H1 (cell line): ENCODE measurements around the gene CLN5. TPM values are rescaled to one million over a fixed set of nuclear protein-coding genes. Genes with fewer than 3 reads are reported as not detected.

Experiments
- CTCF ChIA-PET: fragments of 300-600 bp; sonication (Branson Sonifier 250); formaldehyde crosslinking; loops from one replicate; lab custom pipeline; 2021; ENCODE audit not compliant: partially characterized antibody; lab: Charles Lee
- POLR2A ChIA-PET: fragments of 300-600 bp; sonication (Branson Sonifier 250); formaldehyde crosslinking; loops from one replicate; lab custom pipeline; 2021; ENCODE audit warnings: inconsistent platforms; ENCODE audit not compliant: partially characterized antibody; lab: Charles Lee
- DNase-seq, 2 experiments: peaks; one replicate each; pipeline versions ENCODE4 v3.0.0 to v3.0.0-alpha.2; 2010 to 2022; ENCODE audit warnings: low spot score in 2 of 2, low read depth in 1 of 2, mixed read lengths in 1 of 2
- FAIRE-seq: peaks from 2 replicates; lab custom pipeline; 2011; peaks lifted over from hg19 to GRCh38; lab: Jason Lieb, UNC
- H2AFZ ChIP-seq: 2 replicates; pipeline ENCODE4 v1.8.1; 2012; ENCODE audit warnings: low read length, inconsistent platforms
- H2AK5ac ChIP-seq: 2 replicates; pipeline ENCODE4 v1.6.1; 2013; ENCODE audit warnings: low read depth, low read length
- H2BK120ac ChIP-seq: replicated peaks from 2 replicates; pipeline ENCODE3; 2013; ENCODE audit warnings: low read depth, low read length, inconsistent platforms
- H2BK12ac ChIP-seq: 2 replicates; pipeline ENCODE4 v1.6.1; 2013; ENCODE audit warnings: low read depth, low read length
- H2BK15ac ChIP-seq: 2 replicates; pipeline ENCODE4 v1.6.1; 2013; ENCODE audit warnings: low read length
- H2BK20ac ChIP-seq: 2 replicates; pipeline ENCODE4 v1.6.1; 2013; ENCODE audit warnings: low read length
- H2BK5ac ChIP-seq: 2 replicates; pipeline ENCODE4 v1.6.1; 2013; ENCODE audit warnings: low read depth, low read length
- H3K14ac ChIP-seq: 2 replicates; pipeline ENCODE4 v1.6.1; 2013; ENCODE audit warnings: inconsistent platforms; ENCODE audit not compliant: insufficient read length
- H3K18ac ChIP-seq: 2 replicates; pipeline ENCODE4 v1.6.1; 2013; ENCODE audit warnings: low read length; ENCODE audit errors: extremely low read depth
- H3K23ac ChIP-seq: 2 replicates; pipeline ENCODE4 v1.6.1; 2013; ENCODE audit warnings: inconsistent platforms; ENCODE audit not compliant: insufficient read length
- H3K23me2 ChIP-seq: 2 replicates; pipeline ENCODE4 v1.6.1; 2013; ENCODE audit warnings: low read depth, low read length
- H3K27ac ChIP-seq: 2 replicates; pipeline ENCODE4 v1.6.1; 2011; ENCODE audit warnings: low read depth, low read length, inconsistent platforms
- H3K27me3 ChIP-seq, 4 experiments: replicated peaks in 1 of 4; 1 replicate in 1 of 4; 2 replicates in 3 of 4; pipeline versions ENCODE4 v1.6.1 to v1.8.1; 2011 to 2013; ENCODE audit warnings: low read length in 3 of 4, mild to moderate bottlenecking in 3 of 4, inconsistent platforms in 2 of 4, mixed read lengths in 2 of 4, moderate library complexity in 1 of 4; ENCODE audit not compliant: control insufficient read depth in 3 of 4, insufficient read depth in 3 of 4; ENCODE audit errors: extremely low read depth in 1 of 4
- H3K36me3 ChIP-seq, 4 experiments: 2 replicates each; pipeline versions ENCODE4 v1.6.1 to v1.8.1; 2011 to 2013; ENCODE audit warnings: mild to moderate bottlenecking in 4 of 4, low read length in 3 of 4, moderate library complexity in 2 of 4, control low read depth in 1 of 4, inconsistent platforms in 1 of 4; ENCODE audit not compliant: insufficient read depth in 4 of 4, control insufficient read depth in 2 of 4
- H3K4ac ChIP-seq: replicated peaks from 2 replicates; pipeline ENCODE3; 2013; ENCODE audit warnings: low read length, low read depth, mixed read lengths, inconsistent platforms; ENCODE audit not compliant: insufficient read length
- H3K4me1 ChIP-seq, 4 experiments: replicated peaks in 1 of 4; 1 replicate in 1 of 4; 2 replicates in 3 of 4; pipeline versions ENCODE4 v1.6.1 to v1.8.1; 2011 to 2013; ENCODE audit warnings: low read length in 3 of 4, inconsistent platforms in 2 of 4, mixed read lengths in 1 of 4; ENCODE audit not compliant: insufficient read depth in 4 of 4, control insufficient read depth in 3 of 4
- H3K4me2 ChIP-seq, 2 experiments: 2 replicates each; pipeline versions ENCODE4 v1.6.1 to v1.8.1; 2011 to 2013; ENCODE audit warnings: low read depth in 2 of 2, low read length in 2 of 2, control low read depth in 1 of 2, inconsistent platforms in 1 of 2, mild to moderate bottlenecking in 1 of 2; ENCODE audit not compliant: insufficient read depth in 1 of 2
- H3K4me3 ChIP-seq, 4 experiments: fragments of 200-600, 300-600 bp in 1 of 4; sonication (generic), shearing (Covaris generic), sonication (Bioruptor Twin) in 1 of 4; 2 replicates each; pipeline versions ENCODE4 v1.5.1 to v1.8.1; 2011 to 2016; ENCODE audit warnings: low read length in 4 of 4, low read depth in 3 of 4, control low read depth in 2 of 4, inconsistent platforms in 2 of 4, mild to moderate bottlenecking in 2 of 4, mixed read lengths in 1 of 4, moderate library complexity in 1 of 4; ENCODE audit not compliant: insufficient read depth in 2 of 4; ENCODE audit errors: extremely low read depth in 1 of 4
- H3K56ac ChIP-seq: replicated peaks from 2 replicates; pipeline ENCODE3; 2013; ENCODE audit warnings: low read depth, mild to moderate bottlenecking, mixed read lengths, low read length, inconsistent platforms; ENCODE audit not compliant: insufficient read length
- H3K79me1 ChIP-seq: 2 replicates; pipeline ENCODE4 v1.6.1; 2013; ENCODE audit warnings: low read depth, low read length, control low read depth
- H3K79me2 ChIP-seq, 2 experiments: 2 replicates each; pipeline versions ENCODE4 v1.6.1 to v1.8.1; 2012 to 2013; ENCODE audit warnings: low read length in 2 of 2, mild to moderate bottlenecking in 2 of 2, inconsistent platforms in 1 of 2; ENCODE audit not compliant: insufficient read depth in 2 of 2, control insufficient read depth in 1 of 2
- H3K9ac ChIP-seq, 4 experiments: replicated peaks in 1 of 4; 1 replicate in 1 of 4; 2 replicates in 3 of 4; pipeline versions ENCODE4 v1.6.1 to v1.8.1; 2011 to 2013; ENCODE audit warnings: low read depth in 3 of 4, low read length in 3 of 4, control low read depth in 2 of 4, mild to moderate bottlenecking in 2 of 4, moderate library complexity in 2 of 4, inconsistent platforms in 1 of 4; ENCODE audit errors: extremely low read depth in 1 of 4
- H3K9me3 ChIP-seq, 2 experiments: 2 replicates each; pipeline versions ENCODE4 v1.6.1 to v1.8.1; 2012 to 2013; ENCODE audit warnings: mild to moderate bottlenecking in 2 of 2, moderate library complexity in 2 of 2, control low read depth in 1 of 2, inconsistent platforms in 1 of 2, low read depth in 1 of 2, low read length in 1 of 2, mixed read lengths in 1 of 2; ENCODE audit not compliant: insufficient read depth in 2 of 2
- H4K20me1 ChIP-seq, 2 experiments: replicated peaks in 1 of 2; 2 replicates each; pipeline versions ENCODE3 to v1.8.1; 2011 to 2013; ENCODE audit warnings: inconsistent platforms in 2 of 2, low read length in 2 of 2, mild to moderate bottlenecking in 1 of 2; ENCODE audit not compliant: insufficient read depth in 2 of 2, control insufficient read depth in 1 of 2
- H4K5ac ChIP-seq: 2 replicates; pipeline ENCODE4 v1.6.1; 2013; ENCODE audit warnings: low read length, low read depth, mixed read lengths, inconsistent platforms; ENCODE audit not compliant: insufficient read length
- H4K8ac ChIP-seq: 2 replicates; pipeline ENCODE4 v1.8.0; 2013; ENCODE audit warnings: mild to moderate bottlenecking, moderate library complexity, low read length, inconsistent platforms; ENCODE audit not compliant: insufficient read depth; ENCODE audit errors: extremely low read depth
- H4K91ac ChIP-seq: replicated peaks from 2 replicates; pipeline ENCODE3; 2013; ENCODE audit warnings: low read length, mixed read lengths, inconsistent platforms; ENCODE audit not compliant: insufficient read length
- E2F6 ChIP-seq: IDR thresholded peaks from 2 replicates; pipeline ENCODE4 v1.6.1; 2012; ENCODE audit warnings: inconsistent platforms
- NANOG ChIP-seq: IDR thresholded peaks from 2 replicates; pipeline ENCODE4 v1.6.1; 2011; ENCODE audit warnings: low read length, low read depth, mild to moderate bottlenecking, inconsistent platforms; ENCODE audit not compliant: insufficient read depth, poor library complexity, severe bottlenecking
- WGBS, 2 experiments: shearing (Covaris generic) in 1 of 2; methylation state at CpG; one replicate each; pipeline versions ENCODE4 v1.1.6 to v1.1.7; 2013 to 2015; ENCODE audit warnings: low lambda C conversion rate in 2 of 2, mixed read lengths in 2 of 2, inconsistent platforms in 1 of 2, low coverage in 1 of 2, missing lambda C conversion rate in 1 of 2; ENCODE audit not compliant: insufficient replicate concordance in 2 of 2, insufficient coverage in 1 of 2, insufficient read length in 1 of 2; ENCODE audit errors: extremely low coverage in 1 of 2, missing lambda C conversion rate in 1 of 2; 5-methylcytosine and 5-hydroxymethylcytosine counted together
- polyA plus RNA-seq, 7 experiments: library from polyadenylated mRNA; depleted of rRNA in 3 of 7; stranded (reverse) in 5 of 7; unstranded in 2 of 7; fragments of >200 nt in 5 of 7; fragments of 200-250 nt in 2 of 7; gene quantifications; 1 replicate in 5 of 7; 2 replicates in 1 of 7; 4 replicates in 1 of 7; pipeline versions ENCODE4 v1.2.1 to v1.2.3, GENCODE V29; 2011 to 2013; ENCODE audit warnings: missing spikeins in 2 of 7, mixed read lengths in 2 of 7
- total RNA-seq: library from RNA; stranded (reverse); fragmentation: NEBNext Ultra II Directional; extraction: Animal tissue kit (Norgen Biotek cat#: 25700); gene quantifications from 2 replicates; pipeline ENCODE4 v1.2.1, GENCODE V29; 2021

Gene CLN5
- total and polyA plus RNA-seq, 2 of the 8 experiments (the other 6 are each of a cell fraction or from before 2014, with no cell fraction given): 5.3 to 10.1 TPM

GRCh38 chr13:76976929-76977328 lies 15.0 kb upstream of the CLN5 start:
- Histone ChIP-seq H3K23ac (no peak overlapping the region), H3K4me3 (no peak overlapping the region), H2AK5ac (no peak overlapping the region), H3K27ac (no peak overlapping the region), H3K14ac (no peak overlapping the region), H4K20me1 (no peaks in the 10 kb centered on the region), H2BK15ac (no peak overlapping the region), H2BK120ac (no peak overlapping the region), H4K91ac (no peak overlapping the region), H4K5ac (no peak overlapping the region), H3K4me1 (0 out of 7 replicates have a peak, but pooled peaks cover 0 to 2% (median 0%) of the 10 kb centered on the region in 4 experiments), H3K4ac (no peak overlapping the region), H3K79me2 (no peaks in the 10 kb centered on the region), H2BK12ac (no peak overlapping the region), H3K9me3 (no peaks in the 10 kb centered on the region), H3K9ac (no peak overlapping the region), H3K56ac (no peak overlapping the region), H4K8ac (no peak overlapping the region), H2BK5ac (no peak overlapping the region), H3K27me3 (no peaks in the 10 kb centered on the region), H3K36me3 (no peaks in the 10 kb centered on the region; a peak in 1 of 8 replicates), H3K4me2 (no peak overlapping the region), H3K23me2 (no peaks in the 10 kb centered on the region), H3K79me1 (no peaks in the 10 kb centered on the region), H2AFZ (no peak overlapping the region), H3K18ac (no peak overlapping the region), H2BK20ac (no peak overlapping the region)
- ChIA-PET POLR2A (no interaction called here), CTCF (interaction anchor here (0.9 to 2.0 kb wide), 6 partner anchors 9 to 355 kb away, joined by 3 to 9 read pairs (median 5); partner anchors contain the start of gene KCTD12)
- TF ChIP-seq NANOG: no peak
- no peak for TF ChIP-seq E2F6
- DNase-seq (no peak), FAIRE-seq (no peak)
- 95% methylated on average over 5 of the region's 5 CpGs; no CpG with 5 or more reads in 1 of the 2 experiments for whole genome bisulfite sequencing, 2 experiments
